ENCODE results near the gene SPNS2.

Gene SPNS2

DNA sequence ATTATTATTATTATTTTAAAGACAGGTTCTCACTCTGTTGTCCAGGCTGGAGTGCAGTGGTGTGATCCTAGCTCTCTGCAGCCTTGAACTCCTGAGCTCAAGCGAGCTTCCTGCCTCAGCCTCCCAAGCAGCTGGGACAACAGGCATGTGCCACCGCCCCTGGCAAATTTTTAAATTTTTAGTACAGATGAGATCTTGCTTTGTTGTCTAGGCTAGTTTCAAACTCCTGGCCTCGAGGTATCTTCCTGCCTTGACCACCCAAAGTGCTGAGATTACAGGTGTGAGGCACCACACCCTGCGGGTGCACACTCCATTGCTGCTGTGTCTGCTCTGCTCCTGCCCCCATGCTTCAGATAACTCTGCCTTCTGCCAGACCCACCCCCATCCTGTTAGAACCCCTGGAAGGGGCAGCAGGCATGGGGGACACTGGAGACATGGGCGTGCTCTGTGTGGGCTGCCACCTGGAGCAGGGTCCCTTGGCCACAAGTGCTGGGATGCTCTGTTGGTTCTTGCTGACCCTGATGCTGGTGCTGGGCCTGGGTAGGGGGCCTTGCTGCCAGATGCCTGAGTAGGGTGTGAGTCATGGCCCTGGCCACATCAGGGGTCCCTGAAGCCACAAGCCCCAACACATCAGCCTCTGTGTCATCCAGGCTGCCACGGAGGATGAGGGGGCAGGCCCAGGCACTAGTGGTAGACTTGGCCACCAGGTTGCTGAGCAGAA, 59.1 kb downstream of the SPNS2 start:
- H3K36me3 Mint-ChIP-seq (ENCODE audit: low read depth): peaks cover 25% of the 10 kb centered on the region
- peaks cover 47% of the 10 kb centered on the region for H3K4me1 Mint-ChIP-seq (ENCODE audit: low read depth)
- H3K9me3 Mint-ChIP-seq: no peaks in the 10 kb centered on the region
- intact Hi-C loops (cut with micrococcal nuclease): no loop called here
- peaks cover 5% of the 10 kb centered on the region for H3K27me3 Mint-ChIP-seq
- no peak overlapping the region for H3K4me3 Mint-ChIP-seq
- no peak overlapping the region for H3K27ac Mint-ChIP-seq

DNA sequence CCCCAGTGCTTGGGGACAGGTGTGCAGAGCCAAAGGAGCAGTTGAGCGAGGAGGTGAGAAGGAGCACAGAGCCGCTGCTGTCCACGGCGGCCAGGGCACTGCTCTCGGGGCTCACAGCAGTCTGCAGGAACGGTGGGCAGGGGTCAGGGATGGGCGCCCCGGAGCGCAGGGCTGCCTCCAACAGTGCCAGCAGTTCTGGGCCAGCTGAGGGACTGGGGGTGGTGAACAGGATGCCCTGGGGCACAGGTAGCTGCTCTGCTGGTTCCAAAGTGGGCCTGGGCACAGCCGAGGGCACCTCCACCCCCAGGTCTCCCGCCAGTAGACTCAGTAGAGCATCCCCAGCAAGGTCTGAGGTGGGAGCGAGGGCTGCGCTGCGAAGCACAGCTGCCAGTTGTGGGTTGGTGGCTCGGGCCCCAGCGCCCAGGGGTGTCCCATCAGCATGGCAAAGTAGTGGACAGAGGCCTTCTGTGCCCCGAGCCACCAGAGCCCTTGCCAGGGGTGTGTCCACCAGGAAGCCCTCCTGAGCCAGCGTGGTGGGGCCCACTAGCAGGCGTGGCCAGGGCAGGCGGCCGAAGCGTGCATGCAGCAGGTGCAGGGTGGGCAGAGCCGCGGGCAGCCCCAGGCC, 59.8 kb downstream of the SPNS2 start:
- Mint-ChIP-seq H3K4me3 (no peak overlapping the region), H3K4me1 (ENCODE audit: low read depth) (peaks cover 47% of the 10 kb centered on the region), H3K9me3 (no peaks in the 10 kb centered on the region), H3K27ac (no peak overlapping the region), H3K27me3 (peaks cover 9% of the 10 kb centered on the region), H3K36me3 (ENCODE audit: low read depth) (peaks cover 18% of the 10 kb centered on the region)
- intact Hi-C loops (cut with micrococcal nuclease): no loop called here

DNA sequence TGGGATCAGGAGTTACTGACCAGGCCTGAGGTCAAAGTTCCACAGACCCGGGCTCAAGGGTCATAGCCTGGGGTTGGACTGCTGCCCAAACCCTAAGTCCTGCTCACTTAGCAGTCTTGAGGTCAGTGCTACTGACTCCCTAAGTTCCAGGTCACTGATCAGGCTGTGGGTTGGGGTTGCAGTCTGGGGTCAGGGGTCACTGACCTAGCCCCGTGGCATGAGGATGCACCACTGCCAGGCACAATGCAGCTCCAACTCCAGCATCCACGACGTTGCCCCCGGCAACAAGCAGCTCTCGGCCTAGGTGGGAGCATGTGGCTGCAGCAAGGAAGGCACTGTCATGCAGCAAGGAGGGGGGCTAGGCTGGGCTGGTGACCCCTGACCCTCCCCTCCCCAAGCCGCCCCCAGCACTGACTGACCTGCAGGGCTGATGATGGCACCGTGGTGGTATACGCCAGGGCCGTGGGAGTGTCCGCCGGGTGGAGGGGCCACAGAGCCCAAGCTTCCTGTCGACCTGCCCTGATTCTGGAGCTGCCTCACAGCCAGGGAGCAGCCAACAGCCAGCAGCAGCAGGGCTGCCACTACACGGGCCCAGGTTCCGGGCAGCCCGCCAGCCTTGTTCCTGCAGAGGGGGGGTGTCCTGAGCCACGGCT, 60.6 kb downstream of the SPNS2 start:
- H3K4me3 Mint-ChIP-seq: no peak overlapping the region
- peaks cover 10% of the 10 kb centered on the region for H3K36me3 Mint-ChIP-seq (ENCODE audit: low read depth)
- H3K4me1 Mint-ChIP-seq (ENCODE audit: low read depth): peaks cover 39% of the 10 kb centered on the region
- peaks cover 9% of the 10 kb centered on the region for H3K27me3 Mint-ChIP-seq
- no peak overlapping the region for H3K27ac Mint-ChIP-seq
- no peaks in the 10 kb centered on the region for H3K9me3 Mint-ChIP-seq
- intact Hi-C loops (cut with micrococcal nuclease): no loop called here

DNA sequence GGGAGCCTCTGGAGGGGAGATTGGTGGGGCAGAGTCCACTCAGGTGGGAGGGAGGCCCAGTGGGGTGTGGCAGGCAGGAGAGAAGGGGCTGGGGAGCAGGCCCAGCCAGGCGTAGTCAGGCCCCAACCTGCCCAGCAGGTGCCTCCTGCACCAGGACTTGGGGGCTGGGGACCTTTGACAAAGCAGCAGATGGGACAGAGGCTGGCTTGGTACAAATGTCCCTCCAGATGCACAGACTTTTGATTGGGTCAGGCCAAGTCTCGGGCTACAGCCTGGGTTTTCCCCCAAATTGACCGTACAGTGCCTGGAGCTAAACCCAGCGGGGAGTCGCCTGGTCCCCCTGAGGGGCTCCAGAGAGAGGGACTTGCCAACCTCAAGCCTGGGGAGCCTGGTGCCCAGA, 61.3 kb downstream of the SPNS2 start:
- no peak overlapping the region for H3K4me3 Mint-ChIP-seq
- H3K27me3 Mint-ChIP-seq: peaks cover 9% of the 10 kb centered on the region
- H3K27ac Mint-ChIP-seq: no peak overlapping the region
- peaks cover 32% of the 10 kb centered on the region for H3K4me1 Mint-ChIP-seq (ENCODE audit: low read depth)
- peaks cover 5% of the 10 kb centered on the region for H3K36me3 Mint-ChIP-seq (ENCODE audit: low read depth)
- H3K9me3 Mint-ChIP-seq: no peaks in the 10 kb centered on the region
- intact Hi-C loops (cut with micrococcal nuclease): loop anchor here (10.0 kb wide), 1 partner anchor 135 kb away; no protein-coding TSS in a partner anchor

DNA sequence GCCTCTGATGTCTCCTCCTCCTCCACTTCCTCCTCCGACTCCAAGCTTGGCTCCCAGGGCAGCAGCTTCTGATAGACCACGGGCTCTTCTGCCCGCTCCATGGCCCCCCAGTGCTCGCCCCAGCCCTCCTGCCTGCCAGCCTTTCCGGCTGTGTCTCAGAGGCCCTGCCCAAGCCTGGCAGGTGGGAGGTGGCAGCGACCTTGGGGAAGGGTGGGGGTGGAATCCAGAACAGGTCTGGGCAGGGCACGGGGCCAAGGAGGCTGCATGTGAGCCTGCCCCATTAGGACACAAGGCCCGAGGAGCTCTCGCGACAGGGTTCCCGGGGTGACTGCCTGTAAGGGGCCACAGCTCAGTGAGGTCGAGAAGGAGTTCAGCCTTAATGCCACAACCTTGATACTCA, 61.7 kb downstream of the SPNS2 start, which contains the start of gene GGT6:
Gene GGT6 (minus strand): TSS at position 157 of the 400 bp plus-strand sequence. CDS start 56 bp downstream, at position 101.
- no peak within 1 kb of the TSS for H3K4me3 Mint-ChIP-seq
- peaks cover 9% of the 10 kb centered on the region for H3K27me3 Mint-ChIP-seq
- H3K27ac Mint-ChIP-seq: no peak within 1 kb of the TSS
- intact Hi-C loops (cut with micrococcal nuclease): loop anchor here (10.0 kb wide), 1 partner anchor 136 kb away; no protein-coding TSS in a partner anchor
- peaks cover 28% of the 10 kb centered on the region for H3K4me1 Mint-ChIP-seq (ENCODE audit: low read depth)
- H3K36me3 Mint-ChIP-seq (ENCODE audit: low read depth): peaks cover under 1% of the 10 kb centered on the region
- no peaks in the 10 kb centered on the region for H3K9me3 Mint-ChIP-seq

DNA sequence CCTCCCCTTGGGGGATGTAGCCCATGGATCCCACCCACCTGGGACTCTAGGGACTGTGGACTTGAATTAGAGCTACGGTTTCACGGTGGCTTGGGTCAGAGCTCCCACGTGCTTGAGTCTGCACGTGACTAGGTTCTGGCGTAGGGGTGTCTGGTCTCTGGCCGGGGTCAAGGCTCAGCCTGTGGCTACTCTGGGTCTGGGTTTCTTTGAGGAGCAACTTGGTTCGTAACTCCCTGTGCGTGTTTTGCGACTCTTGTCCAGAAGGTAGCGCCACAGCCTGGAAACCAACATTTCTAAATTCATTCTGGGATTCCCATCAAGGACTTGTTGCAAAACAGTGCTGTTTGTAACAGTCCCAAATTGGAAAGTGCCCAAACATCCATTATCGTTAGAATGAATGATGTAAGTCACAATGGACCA, 62.2 kb downstream of the SPNS2 start:
- Mint-ChIP-seq H3K36me3 (ENCODE audit: low read depth) (no peaks in the 10 kb centered on the region), H3K4me1 (ENCODE audit: low read depth) (peaks cover 28% of the 10 kb centered on the region), H3K27ac (no peak overlapping the region), H3K9me3 (no peaks in the 10 kb centered on the region), H3K27me3 (peaks cover 9% of the 10 kb centered on the region), H3K4me3 (no peak overlapping the region)
- intact Hi-C loops (cut with micrococcal nuclease): loop anchor here (10.0 kb wide), 1 partner anchor 136 kb away; no protein-coding TSS in a partner anchor

DNA sequence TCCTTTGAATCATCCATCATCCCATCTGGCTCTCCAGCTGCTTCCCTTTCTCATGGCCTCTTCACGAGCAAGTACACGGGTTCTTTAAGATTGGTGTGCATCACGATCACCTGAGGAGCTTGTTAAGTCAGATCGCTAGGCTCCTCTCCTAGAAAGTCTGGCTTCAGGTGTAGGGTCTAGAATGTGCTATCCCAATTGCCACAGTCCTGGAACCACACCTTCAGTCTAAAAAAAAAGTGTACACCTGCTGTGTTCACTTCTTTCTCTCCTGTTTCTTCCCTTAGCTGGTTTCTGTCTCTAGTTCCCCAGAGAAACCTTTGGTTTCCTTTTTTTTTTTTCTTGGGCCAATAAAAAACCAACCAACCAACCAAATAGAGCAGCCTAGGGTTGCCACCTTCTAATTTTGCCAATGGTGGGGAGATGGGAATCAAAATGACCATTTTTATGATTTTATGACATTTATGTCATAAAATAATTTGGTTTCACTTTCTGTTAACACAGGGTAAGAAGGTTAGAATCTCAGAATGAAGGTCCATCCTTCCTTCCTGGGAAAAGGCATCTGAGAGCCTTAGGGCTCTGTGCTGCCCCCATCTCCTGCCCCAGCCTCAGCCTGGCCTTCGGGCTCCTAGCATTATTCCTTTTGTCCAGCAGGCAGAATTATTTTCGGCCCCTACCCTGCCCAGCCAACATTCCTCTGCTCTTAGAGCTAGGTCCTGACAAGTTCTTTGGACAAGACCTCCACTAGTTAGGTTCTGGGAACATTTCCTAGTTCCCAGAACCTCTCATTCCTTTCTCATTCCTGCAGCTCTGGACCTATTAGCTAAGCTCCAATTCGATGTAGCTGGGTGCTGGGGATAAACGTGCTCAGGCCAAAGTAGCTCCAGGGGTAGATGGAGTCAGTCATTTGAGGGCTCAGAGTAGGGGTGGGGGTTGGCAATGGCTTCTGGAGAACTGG, 63.6 kb downstream of the SPNS2 start:
- peaks cover 9% of the 10 kb centered on the region for H3K27me3 Mint-ChIP-seq
- H3K27ac Mint-ChIP-seq: no peak overlapping the region
- H3K36me3 Mint-ChIP-seq (ENCODE audit: low read depth): no peaks in the 10 kb centered on the region
- H3K4me3 Mint-ChIP-seq: no peak overlapping the region
- H3K9me3 Mint-ChIP-seq: no peaks in the 10 kb centered on the region
- intact Hi-C loops (cut with micrococcal nuclease): loop anchor here (10.0 kb wide), 1 partner anchor 137 kb away; no protein-coding TSS in a partner anchor
- peaks cover 30% of the 10 kb centered on the region for H3K4me1 Mint-ChIP-seq (ENCODE audit: low read depth)

DNA sequence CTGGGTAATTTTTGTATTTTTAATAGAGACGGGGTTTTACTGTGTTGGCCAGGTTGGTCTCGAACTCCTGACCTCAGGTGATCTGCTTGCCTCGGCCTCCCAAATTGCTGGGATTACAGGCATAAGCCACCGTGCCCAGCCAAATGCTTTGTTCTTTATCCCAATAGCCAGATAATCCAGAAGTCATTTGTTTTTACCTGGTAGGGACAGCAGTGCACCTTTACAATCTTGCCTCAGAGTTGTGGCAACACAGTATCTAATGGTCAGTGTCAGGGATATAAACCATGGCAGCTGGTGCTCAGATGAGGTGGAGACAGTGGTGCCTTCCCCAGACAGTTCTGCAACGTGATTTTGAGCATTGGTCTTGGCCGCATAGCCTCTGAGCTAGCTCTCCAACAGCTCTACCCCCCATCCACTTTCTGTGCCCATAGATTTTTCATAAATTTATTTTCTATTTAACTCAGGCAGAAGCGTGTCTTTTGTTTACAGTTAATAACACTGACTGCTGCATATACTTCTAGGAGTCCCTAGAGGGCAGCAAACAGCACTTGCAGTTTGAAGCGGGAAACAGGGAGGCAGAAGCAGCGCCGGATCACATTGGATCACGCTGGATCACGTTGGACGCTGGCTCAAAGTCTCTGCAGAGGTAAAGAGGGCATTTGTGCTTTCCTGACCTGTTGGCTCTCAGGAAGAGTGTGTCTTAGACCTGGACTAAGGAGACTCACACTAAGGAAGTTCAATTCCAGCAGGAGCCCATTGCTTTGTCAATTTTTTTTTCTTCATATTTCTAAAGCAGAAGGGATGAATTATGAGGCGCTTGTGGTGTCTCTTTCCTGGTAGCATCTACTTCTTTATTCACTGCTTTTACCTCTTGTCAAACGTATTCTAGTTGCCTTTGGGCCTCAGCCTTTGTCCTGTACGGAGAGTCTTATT, 66.8 kb downstream of the SPNS2 start:
- intact Hi-C loops (cut with micrococcal nuclease): loop anchor here (1.0 to 10.0 kb wide), 4 partner anchors 61 to 323 kb away; no protein-coding TSS in a partner anchor
- H3K27me3 Mint-ChIP-seq: peaks cover 12% of the 10 kb centered on the region
- no peak overlapping the region for H3K27ac Mint-ChIP-seq
- no peak overlapping the region for H3K4me3 Mint-ChIP-seq
- H3K9me3 Mint-ChIP-seq: no peaks in the 10 kb centered on the region
- H3K36me3 Mint-ChIP-seq (ENCODE audit: low read depth): no peaks in the 10 kb centered on the region
- peaks cover 30% of the 10 kb centered on the region for H3K4me1 Mint-ChIP-seq (ENCODE audit: low read depth)

DNA sequence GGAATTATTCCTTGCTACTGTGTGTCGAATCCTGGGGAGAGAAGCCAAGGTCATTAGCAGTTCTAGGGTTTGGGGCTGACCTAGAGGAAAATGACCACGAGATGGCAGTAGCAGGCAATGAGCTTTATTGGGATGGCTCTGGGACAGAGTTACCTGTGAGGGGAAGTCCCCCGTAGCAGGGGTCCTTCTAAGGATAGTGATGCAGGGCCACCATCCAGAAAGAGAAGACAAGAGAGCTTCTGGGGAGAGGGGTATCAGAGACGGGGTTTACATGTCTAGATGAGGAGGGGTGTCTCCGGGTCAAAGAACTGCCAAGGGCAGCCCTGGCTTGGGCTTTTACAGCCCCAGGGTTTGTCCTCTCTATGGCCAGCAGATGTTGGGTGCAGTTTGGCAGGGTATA, 68.1 kb downstream of the SPNS2 start:
- Mint-ChIP-seq H3K9me3 (no peaks in the 10 kb centered on the region), H3K4me3 (no peak overlapping the region), H3K27me3 (peaks cover 11% of the 10 kb centered on the region), H3K36me3 (ENCODE audit: low read depth) (no peaks in the 10 kb centered on the region), H3K27ac (no peak overlapping the region), H3K4me1 (ENCODE audit: low read depth) (peaks cover 24% of the 10 kb centered on the region)
- intact Hi-C loops (cut with micrococcal nuclease): loop anchor here (1.0 to 10.0 kb wide), 3 partner anchors 60 to 322 kb away; no protein-coding TSS in a partner anchor

DNA sequence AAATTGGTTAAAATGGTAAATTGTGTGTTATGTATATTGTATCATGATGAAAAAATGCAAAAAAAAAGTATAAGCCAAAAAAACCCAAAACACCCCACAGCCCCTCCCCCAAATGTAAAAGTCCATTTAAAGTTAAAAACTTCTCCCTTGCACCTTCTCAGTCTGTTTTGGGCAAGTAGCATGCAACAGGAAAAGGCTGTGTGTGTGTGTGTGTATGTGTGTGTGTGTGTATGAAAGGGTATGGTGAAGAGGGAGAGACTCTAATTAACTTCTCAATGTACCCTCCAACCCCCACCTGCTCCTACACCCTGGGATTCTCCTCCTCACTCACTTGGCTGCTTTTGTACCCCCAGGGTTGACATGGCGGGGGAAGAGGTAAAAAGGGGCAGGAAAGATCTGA, 70.9 kb downstream of the SPNS2 start:
- peaks cover 31% of the 10 kb centered on the region for H3K4me1 Mint-ChIP-seq (ENCODE audit: low read depth)
- H3K36me3 Mint-ChIP-seq (ENCODE audit: low read depth): no peaks in the 10 kb centered on the region
- intact Hi-C loops (cut with micrococcal nuclease): loop anchor here (10.0 kb wide), 1 partner anchor 145 kb away; no protein-coding TSS in a partner anchor
- no peak overlapping the region for H3K27ac Mint-ChIP-seq
- H3K4me3 Mint-ChIP-seq: no peak overlapping the region
- peaks cover 10% of the 10 kb centered on the region for H3K27me3 Mint-ChIP-seq
- no peaks in the 10 kb centered on the region for H3K9me3 Mint-ChIP-seq

DNA sequence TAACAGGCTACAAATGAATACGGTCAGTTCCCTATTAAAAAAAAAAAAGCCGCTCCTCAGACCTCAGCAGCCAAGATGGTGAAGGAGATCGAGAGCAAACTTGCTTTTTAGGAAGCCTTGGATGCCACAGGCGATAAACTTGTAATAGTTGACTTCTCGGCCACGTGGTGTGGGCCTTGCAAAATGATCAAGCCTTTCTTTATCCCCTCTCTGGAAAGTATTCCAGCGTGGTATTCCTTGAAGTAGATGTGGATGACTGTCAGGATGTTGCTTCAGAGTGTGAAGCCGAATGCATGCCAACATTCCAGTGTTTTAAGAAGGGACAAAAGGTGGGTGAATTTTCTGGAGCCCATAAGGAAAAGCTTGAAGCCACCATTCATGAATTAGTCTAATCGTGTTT, 73.5 kb downstream of the SPNS2 start:
- Mint-ChIP-seq H3K4me3 (no peak overlapping the region), H3K27ac (no peak overlapping the region), H3K9me3 (no peaks in the 10 kb centered on the region), H3K27me3 (peaks cover 29% of the 10 kb centered on the region), H3K4me1 (ENCODE audit: low read depth) (peaks cover 23% of the 10 kb centered on the region), H3K36me3 (ENCODE audit: low read depth) (no peaks in the 10 kb centered on the region)
- intact Hi-C loops (cut with micrococcal nuclease): no loop called here

DNA sequence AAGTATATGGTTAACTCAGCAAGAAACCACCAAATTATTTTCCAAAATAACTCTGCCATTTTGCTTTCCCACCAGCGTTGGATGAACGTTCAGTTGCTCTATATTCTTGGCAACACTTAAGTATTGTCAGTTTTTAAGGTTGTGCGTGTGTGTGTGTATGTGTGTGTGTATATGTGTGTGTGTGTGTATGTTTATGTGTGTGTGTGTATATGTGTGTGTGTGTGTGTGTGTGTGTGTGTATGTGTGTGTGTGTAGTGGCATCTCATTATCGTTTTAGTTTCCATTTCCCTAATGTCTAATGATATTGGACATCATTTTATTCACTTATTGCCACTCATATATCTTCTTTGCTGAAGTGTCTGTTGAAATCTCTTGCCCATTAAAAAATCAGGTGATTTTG, 74.4 kb downstream of the SPNS2 start:
- H3K36me3 Mint-ChIP-seq (ENCODE audit: low read depth): no peaks in the 10 kb centered on the region
- H3K27ac Mint-ChIP-seq: peak overlapping the region; percentile 77
- no peak overlapping the region for H3K4me3 Mint-ChIP-seq
- H3K27me3 Mint-ChIP-seq: peaks cover 33% of the 10 kb centered on the region
- no peaks in the 10 kb centered on the region for H3K9me3 Mint-ChIP-seq
- H3K4me1 Mint-ChIP-seq (ENCODE audit: low read depth): peaks cover 23% of the 10 kb centered on the region
- intact Hi-C loops (cut with micrococcal nuclease): no loop called here
